Measurements from ENCODE around the gene COP1.
"Not testable (repeated sequence)": the region's sequence is repeated elsewhere in the genome, so short reads cannot be mapped to it uniquely, and the experiment has no call there.

Gene COP1

GRCh38 chr1:176206961-176207902, at the start of gene COP1:
COP1 (minus strand) TSS chr1:176207286; CDS start chr1:176206978, 308 bp downstream.
- peak; percentile 72 for DNase-seq (ENCODE audit: low read depth)

DNA sequence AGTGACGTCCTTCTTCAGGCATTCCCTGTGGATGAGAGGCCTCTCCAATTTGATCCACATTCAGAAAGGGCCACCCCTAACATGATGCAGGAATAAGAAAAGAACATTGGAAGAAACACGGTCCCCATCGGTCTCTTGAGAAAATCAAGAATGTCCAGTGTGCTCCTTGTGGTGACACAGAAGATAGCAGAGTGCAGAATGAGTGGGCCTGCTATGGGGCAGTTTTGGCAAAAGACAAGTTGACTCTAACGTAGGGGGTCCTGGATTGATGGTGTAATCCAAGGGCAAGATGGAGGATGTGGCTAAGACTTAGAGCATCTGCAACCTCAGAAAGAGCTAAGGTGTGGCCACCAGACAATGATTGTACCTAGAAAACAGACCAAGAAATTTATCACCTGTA, 45.1 kb upstream of the COP1 start:
- DNase-seq (ENCODE audit: low read depth), result no peak

GRCh38 chr1:176244851-176245250, 37.8 kb upstream of the COP1 start:
- no peak for DNase-seq (ENCODE audit: low read depth)

DNA sequence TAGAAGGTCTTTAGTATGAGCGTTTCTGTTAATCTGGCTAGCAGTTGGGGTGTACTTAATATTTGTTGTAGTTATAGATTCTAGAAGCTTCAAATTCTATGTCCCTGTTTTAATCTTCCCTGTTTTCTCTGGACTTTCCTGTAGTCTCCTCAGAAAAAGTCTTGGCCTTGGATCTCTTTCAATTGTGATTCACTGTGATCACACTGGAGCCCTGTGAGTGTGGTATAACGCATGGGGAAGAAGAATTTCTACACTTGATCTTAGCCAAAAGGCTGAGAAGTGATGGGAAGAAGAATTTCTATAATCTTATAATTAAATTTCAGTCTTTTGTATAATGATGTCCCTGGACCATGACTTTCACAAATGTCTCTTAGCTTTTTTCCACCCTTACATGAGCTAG, 36.7 kb upstream of the COP1 start:
- DNase-seq (ENCODE audit: low read depth), result peak; percentile 6

GRCh38 chr1:176241385-176242015, 34.4 kb upstream of the COP1 start:
- DNase-seq (ENCODE audit: low read depth), result peak; percentile 36

- DNase-seq (ENCODE audit: low read depth), result not testable (repeated sequence)
Measured at GRCh38 chr1:176233657-176234056, 26.6 kb upstream of the COP1 start.

DNA sequence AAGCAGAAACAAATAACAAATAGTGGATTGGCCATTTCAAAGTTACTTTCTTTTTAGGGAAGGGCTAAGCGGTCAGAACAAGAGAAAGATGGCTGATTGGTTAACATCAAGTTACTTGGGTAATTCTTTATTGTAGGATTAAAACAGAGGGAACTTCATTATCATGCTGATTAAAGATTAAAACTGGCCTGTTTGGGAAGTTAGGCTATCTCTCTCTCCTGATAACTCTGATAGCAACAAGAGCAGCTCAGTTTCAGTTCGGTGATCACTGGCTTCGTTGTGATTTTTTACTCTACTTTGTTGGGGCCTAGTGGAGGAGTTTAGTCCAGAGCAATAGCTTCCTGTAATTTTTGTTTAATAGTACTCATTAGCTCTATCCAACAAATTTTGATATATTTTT, 20.5 kb upstream of the COP1 start:
- no peak for DNase-seq (ENCODE audit: low read depth)

DNA sequence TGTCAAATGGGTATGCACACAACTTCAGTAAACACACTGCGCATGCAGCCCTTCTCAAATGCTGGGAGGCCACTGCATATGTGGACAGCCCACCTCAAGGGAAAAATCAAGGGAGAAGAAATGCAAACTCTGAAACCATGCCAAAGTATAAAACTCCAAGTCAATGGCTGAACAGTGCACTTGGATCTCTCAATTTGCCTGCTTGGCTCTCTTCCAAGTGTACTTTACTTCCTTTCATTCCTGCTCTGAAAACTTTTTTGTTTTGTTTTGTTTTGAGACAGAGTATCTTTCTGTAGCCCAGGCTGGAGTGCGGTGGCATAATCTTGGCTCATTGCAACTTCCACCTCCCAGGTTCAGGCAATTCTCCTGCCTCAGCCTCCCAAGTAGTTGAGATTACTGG, 18.8 kb upstream of the COP1 start:
- DNase-seq (ENCODE audit: low read depth), result no peak

DNA sequence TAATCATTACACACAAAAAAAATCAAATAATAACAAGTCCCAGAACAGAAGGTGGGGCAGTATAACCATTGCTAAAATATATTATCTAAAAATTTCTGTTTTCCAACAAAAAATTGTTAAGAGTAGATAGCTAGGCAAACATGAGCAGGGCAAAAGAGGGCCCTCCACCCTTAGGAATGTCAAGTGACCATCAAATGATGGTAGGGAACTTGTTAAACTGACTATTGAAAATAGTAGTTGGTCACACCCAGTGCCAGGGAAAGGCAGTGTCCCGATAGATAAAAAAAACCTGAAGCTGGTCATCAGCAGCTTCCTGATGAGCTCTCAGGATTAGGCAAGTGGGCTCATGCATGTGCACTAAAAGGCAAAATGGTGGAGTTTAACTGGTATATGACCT, 18.4 kb upstream of the COP1 start:
- DNase-seq (ENCODE audit: low read depth), result no peak

DNA sequence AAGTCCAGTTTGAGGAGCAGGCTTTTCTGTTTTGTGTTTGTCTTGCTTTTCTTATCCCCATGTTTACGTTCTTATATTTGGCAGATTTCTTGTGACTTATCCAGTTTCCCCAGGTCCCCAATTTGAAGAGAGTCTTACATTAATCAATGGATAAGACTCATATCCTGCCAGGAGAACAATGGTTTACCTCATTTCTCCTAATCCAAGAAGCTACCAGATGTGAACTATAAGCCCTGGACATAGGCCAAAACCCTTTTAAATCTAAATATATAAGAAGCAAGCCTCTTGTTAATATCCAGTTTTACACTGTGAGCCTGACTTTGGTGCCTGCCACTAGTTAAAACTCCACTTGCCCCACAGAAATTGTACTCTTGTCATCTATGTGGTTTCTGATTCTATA, 15.1 kb upstream of the COP1 start:
- DNase-seq (ENCODE audit: low read depth), result no peak

GRCh38 chr1:176220100-176220689, 13.1 kb upstream of the COP1 start:
- no peak for DNase-seq (ENCODE audit: low read depth)

DNA sequence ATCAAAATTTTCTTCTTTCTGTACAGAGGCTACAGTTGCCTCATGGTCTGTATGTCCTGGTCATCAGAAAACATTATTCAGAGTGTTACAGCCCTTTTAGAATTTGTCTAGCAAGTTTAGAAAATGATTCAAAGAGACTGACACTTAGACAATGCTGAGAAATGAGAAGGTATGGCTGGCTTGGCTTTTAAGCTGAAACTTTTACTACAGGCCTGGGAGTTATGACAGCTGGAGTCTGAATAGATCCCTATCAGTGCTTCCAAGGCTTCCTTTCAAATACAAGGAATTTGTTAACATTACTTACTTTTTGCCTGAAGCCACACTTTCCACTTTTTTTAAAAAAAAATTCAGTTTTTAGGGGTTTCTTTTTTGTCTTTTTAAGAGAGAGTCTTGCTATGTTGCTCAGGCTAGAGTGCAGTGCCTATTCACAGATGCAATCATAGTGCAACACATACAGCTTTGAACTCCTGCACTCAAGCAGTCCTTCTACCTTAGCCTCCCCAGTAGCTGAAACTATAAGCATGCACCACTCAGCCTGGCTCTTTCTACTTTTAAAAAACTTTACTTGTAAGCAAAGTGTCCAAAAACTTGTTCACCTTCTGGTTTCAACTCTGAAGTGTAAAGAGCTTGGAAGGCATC, 10.5 kb upstream of the COP1 start:
- no peak for DNase-seq (ENCODE audit: low read depth)

GRCh38 chr1:176216031-176216430, 8.9 kb upstream of the COP1 start:
- no peak for DNase-seq (ENCODE audit: low read depth)

- no peak for DNase-seq (ENCODE audit: low read depth)
Measured at GRCh38 chr1:176211396-176212165, 4.5 kb upstream of the COP1 start.

DNA sequence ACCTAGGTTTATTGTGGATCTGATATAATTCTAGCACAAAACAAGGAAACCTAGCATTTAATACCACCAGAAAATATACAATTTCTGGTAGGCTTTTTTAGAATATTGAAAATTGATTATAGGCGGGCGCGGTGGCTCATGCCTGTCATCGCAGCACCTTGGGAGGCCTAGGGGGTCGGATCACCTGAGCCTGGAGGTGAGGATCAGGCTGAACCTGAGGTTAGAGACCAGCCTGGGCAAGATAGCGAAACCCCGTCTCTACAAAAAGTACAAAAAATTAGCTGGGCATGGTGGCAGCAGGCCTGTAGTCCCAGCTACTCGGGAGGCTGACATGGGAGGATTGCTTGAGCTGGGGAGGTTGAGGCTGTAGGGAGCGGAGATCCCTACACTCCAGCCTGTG, 948 bp upstream of the COP1 start:
- DNase-seq (ENCODE audit: low read depth), result no peak

- DNase-seq (ENCODE audit: low read depth), result peak; percentile 11
Measured at GRCh38 chr1:176206006-176206960, 803 bp downstream of the COP1 start.

DNA sequence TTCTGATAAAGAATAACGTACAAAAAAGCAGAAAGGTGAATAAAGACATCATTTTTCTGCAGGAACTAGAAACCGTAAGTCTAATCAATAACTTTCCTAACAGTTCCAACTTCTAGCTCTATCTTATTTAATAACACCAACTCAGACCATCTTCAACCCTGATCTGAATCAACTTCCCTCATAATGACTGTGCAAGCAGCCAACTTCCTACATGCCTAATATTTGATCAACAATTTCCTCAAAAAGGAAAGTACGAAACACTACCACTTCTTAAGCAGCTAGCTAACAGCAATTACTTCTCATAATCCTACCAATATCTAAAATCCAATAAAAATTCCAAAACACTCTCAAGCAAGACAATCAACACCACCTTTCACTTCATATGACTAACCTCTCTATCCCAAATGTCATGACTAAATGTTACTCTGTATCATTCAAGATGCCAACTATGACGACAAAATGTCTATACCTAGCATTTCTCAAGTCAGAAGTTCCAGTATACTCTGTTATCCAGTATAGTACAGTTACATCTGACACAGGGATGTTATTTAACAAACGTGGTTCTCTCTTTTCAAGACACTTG, 1.7 kb downstream of the COP1 start:
- no peak for DNase-seq (ENCODE audit: low read depth)

DNA sequence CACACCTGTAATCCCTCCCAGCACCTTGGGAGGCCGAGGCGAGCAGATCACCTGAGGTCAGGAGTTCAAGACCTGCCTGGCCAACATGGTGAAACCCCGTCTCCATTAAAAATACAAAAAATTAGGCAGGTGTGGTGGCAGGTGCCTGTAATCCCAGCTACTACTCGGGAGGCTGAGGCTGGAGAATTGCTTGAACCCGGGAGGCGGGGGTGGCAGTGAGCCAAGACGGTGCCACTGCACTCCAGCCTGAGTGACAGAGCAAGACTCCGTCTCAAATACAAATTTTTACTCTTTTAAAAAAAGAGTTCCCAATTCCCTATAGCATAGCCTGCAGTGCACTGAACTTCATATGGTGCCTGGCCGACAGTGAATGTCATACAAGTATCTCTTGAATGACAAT, 2.4 kb downstream of the COP1 start:
- not testable (repeated sequence) for DNase-seq (ENCODE audit: low read depth)

DNA sequence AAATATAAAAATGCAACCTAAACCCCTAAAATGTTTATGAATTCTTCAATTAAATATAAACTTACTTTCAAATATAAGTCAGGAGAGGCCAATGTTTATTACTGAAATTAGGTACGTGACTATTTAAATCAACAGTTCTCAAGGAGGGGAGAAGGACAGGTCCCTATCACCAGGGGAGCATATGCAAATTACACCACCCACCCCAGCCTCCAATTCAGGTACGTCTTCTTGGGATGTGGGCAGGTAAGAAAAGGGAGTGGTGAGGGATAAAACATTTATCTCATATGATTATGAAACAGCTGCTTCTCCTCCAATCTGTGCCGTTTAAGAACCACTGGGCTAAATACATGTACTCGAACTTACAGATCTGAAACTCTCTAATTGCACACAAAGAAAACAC, 3.4 kb downstream of the COP1 start:
- no peak for DNase-seq (ENCODE audit: low read depth)

DNA sequence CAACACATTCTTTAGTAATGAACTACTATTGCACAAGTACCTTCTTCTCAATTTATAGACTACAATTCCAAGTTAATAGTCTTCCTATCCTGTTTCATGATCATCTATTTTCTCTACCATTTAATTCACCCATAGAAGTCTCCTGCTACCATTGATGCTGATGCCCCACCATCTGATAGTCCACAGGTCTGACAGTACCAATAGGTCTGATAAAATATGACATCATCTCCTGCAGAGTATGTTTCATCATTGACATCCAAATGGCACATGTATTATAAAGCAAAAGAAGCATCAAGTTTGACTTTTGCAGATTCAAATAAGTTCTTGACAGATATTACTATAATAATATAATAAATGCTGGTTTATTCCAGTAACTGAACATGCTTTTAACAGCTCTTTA, 5.5 kb downstream of the COP1 start:
- DNase-seq (ENCODE audit: low read depth), result no peak

Data from GM04503 (cell line).